Midbrain (tissue), 1 donor: Measurements from ENCODE around the gene NARS2.
"Not testable (repeated sequence)": the region's sequence is repeated elsewhere in the genome, so short reads cannot be mapped to it uniquely, and the experiment has no call there.

Source experiments
- DNase-seq: peaks from one replicate; lab custom pipeline; 2025; lab: John Stamatoyannopoulos, UW

NARS2 gene

GRCh38 chr11:78542007-78542406 is 32.7 kb downstream of the NARS2 start:
- DNase-seq, result no peak

GRCh38 chr11:78541537-78541936 is 33.1 kb downstream of the NARS2 start:
- no peak for DNase-seq

- no peak for DNase-seq
These were observed 34.4 kb downstream of the NARS2 start for GRCh38 chr11:78540256-78540655.

DNA sequence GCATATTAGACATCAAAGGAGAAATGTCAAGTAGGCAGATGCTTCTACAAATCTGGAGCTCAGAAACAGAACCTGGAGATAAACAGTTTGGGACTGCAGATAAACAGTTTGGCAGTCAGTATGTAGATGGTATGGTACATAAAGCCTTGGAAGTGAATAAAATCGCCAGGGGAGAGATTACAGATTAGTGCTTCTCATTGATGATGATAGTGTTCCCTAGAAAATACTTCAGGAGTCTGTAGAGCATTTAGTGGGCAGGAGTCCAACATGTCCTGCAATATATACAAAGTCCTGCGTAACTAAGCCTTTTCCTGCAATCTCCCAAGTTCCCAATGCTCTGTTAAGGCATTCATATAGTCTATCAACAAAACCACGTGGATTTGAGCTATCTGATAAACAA is 35.2 kb downstream of the NARS2 start:
- no peak for DNase-seq

DNA sequence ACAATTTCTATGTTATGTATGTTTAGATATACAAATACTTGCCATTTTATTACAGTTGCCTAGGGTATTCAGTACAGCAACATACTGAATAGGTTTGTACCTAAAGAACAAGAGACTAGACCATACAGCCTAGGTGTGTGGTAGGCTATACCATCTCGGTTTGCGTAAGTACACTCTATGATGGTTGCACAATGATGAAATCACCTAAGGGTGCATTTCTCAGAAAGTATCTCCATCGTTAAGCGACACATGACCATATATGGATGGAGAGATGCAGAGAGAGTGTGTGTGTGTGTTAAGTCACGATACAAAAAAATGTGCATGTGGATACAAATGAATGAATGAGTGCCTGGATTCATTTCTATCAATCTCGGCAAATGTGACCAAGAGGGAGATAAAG is 37.7 kb downstream of the NARS2 start:
- no peak for DNase-seq

GRCh38 chr11:78535920-78536319 is 38.7 kb downstream of the NARS2 start:
- DNase-seq, result no peak

GRCh38 chr11:78535027-78535426 is 39.6 kb downstream of the NARS2 start:
- DNase-seq, result no peak

- DNase-seq, result no peak
These were observed 41.3 kb downstream of the NARS2 start for GRCh38 chr11:78533399-78533798.

DNA sequence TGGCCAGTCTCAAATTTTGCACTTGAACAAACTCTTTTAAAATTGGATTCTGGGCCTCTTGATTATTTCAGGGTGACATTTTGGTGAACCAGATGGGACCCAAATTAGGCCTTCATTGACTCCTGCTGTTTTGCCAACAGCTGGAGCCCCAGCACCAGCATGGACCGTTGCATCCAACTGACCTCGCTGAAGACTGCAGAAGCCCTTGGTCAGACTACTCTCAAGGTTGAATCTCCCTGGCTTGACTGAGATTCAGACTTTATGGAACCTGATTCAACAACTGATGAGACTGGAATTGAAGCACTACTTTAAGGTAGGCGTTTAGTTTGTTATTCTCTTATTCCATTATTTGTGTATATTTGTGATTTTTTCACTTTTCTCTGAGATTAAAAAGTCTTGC is 41.7 kb downstream of the NARS2 start:
- no peak for DNase-seq

- no peak for DNase-seq
These were observed 48.0 kb downstream of the NARS2 start for GRCh38 chr11:78526497-78527146.

- DNase-seq, result no peak
These were observed 48.9 kb downstream of the NARS2 start for GRCh38 chr11:78525720-78526119.

DNA sequence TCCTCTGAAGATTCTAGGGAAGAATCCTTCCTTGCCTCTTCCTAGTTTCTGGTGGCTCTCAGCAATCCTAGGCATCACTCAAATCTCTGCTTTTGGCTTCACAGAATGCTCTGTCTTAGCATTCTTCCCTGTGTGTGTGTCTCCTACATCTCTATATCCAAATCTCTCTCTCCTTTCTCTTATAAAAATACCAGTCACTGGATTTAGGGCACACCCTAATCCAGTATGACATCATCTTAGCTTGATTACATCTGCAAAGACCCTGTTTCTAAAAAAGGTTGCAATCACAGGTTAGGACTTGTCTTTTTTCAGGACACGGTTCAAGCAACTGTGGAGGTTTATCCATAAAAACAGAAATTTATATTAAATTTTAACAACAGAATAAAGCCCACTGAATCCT is 54.4 kb downstream of the NARS2 start:
- DNase-seq, result no peak

GRCh38 chr11:78516281-78516680 is 58.4 kb downstream of the NARS2 start:
- no peak for DNase-seq

- DNase-seq, result no peak
These were observed 59.7 kb downstream of the NARS2 start for GRCh38 chr11:78514922-78515502.

DNA sequence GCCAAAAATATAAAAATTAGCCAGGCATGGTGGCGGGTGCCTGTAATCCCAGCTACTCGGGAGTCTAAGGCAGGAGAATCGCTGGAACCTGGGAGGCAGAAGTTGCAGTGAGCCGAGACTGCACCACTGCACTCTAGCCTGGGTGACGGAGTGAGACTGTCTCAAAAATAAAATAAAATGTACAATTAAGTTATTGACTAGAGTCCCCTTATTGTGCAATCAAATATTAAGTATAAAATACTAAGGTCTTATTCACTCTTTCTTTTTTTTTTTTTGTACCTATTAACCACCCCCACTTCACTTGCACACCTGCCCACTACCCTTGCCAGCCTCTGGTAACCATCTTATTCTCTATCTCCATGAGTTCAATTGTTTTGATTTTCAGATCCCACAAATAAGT is 61.6 kb downstream of the NARS2 start:
- not testable (repeated sequence) for DNase-seq

DNA sequence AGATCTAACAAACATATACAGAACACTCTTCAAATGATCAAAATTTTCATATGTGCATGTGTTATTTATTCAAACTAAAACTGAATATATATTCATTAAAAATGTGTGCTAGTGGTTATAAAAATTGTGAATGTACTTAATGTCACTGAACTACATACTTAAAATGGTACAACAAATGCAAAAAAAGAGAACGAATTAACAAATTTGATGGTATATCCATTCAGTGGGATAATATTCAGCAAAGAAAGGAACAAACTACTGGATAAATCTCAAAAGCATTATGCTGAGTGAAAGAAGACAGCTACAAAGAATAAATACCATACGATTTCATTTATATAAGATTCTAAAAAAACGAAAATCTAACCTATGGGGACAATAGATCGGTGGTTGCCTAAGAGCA is 64.1 kb downstream of the NARS2 start:
- no peak for DNase-seq

DNA sequence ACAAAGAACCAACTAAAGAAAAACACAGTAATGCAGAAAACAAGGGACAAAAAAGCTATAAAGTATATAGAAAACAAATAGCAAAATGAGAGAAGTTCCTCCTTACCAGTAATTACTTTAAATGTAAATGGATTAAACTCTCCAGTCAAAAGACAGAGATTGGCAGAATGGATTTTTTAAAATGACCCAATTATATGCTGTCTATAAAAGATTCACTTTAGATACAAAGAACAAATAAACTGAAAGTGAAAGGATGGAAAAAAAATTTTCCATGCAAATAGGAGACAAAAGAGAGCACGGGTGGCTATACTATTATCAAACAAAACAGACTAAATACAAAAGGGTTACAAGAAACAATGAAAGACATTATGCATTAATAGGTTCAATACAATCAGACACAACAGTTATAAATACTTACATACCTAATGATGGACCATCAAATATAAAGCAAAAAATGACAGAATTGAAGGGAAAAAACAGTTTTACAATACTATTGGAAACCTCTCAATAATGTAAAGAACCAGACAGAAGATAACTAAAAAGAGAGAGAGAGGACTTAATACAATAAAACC is 64.6 kb downstream of the NARS2 start:
- DNase-seq, result no peak

- no peak for DNase-seq
These were observed 70.0 kb downstream of the NARS2 start for GRCh38 chr11:78504708-78505107.

DNA sequence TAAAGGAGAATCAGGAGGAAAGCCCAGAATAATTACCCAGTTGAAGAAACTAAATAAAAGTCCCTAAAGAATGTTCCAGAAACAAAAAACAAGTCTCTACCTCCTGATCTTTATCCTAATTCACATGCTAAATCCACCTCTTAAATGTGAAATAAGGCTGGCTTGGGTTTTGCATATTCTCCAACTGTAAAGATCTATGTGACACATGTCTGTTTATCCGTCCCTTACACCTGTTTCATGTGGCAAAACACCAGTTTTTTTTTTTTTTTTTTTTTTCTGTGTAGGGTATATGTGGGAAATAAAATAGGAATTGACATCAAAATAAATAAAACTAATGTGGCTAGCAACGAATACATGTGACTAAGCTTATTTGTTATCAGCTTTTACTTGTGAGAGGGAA is 70.5 kb downstream of the NARS2 start:
- DNase-seq, result no peak

DNA sequence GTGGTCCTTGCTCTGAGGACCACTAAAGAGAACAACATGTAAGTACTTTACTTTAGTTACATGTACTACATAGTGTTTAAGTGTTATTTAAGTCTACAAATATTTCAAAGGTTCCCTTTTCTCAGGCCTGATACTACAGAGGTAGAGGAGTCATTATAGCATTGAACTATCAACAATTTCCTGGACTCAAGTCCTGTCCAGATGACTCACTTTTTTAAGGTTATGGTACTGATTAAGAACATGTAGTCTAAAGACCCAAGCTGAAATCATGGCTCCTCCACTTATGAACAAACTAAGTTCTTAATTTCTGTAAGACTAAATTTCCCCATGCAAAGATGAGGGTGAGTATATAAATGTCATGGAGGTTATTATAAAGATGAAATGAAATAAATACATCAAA is 74.7 kb downstream of the NARS2 start:
- DNase-seq, result no peak

- no peak for DNase-seq
These were observed 77.4 kb downstream of the NARS2 start for GRCh38 chr11:78497293-78497692.

GRCh38 chr11:78493413-78493975 is 81.2 kb downstream of the NARS2 start:
- no peak for DNase-seq

- DNase-seq, result no peak
These were observed 81.7 kb downstream of the NARS2 start for GRCh38 chr11:78492973-78493372.

- no peak for DNase-seq
These were observed 85.5 kb downstream of the NARS2 start for GRCh38 chr11:78489184-78489583.
